ENCODE results near the gene RFC5. TPM values are rescaled to one million over a fixed set of nuclear protein-coding genes. Genes with fewer than 3 reads are reported as not detected.
"Not testable (repeated sequence)": the region's sequence is repeated elsewhere in the genome, so short reads cannot be mapped to it uniquely, and the experiment has no call there.

The RFC5 gene
- total RNA-seq, 1 experiment from 2014 or later = 34.7 TPM

GRCh38 chr12:117986705-117987469 lies 29.6 kb upstream of the RFC5 start:
- H4K20me1 ChIP-seq (ENCODE audit: insufficient read depth) = no peaks in the 10 kb centered on the region
- no peaks in the 10 kb centered on the region for H3K36me3 ChIP-seq (ENCODE audit: low read depth)
- peak; percentile 3 to 89 for DNase-seq
- H3K4me2 ChIP-seq = peak overlapping the region; percentile 56
- peak overlapping the region; percentile 82 for H3K27ac ChIP-seq
- H2AFZ ChIP-seq = peak overlapping the region; percentile 59; the same call in 1 of the 2 replicates
- H3K27me3 ChIP-seq (ENCODE audit: insufficient read depth, low read depth) = no peaks in the 10 kb centered on the region
- H3K4me1 ChIP-seq (replicated peaks; ENCODE audit: insufficient read depth) = peaks cover 21% of the 10 kb centered on the region
- intact Hi-C loops (cut with micrococcal nuclease; ENCODE audit: unreplicated experiment) = no loop called here
- H3K4me3 ChIP-seq = peak overlapping the region; percentile 26; the same call in 1 of the 2 replicates
- no peak for TF ChIP-seq EZH2 (IDR thresholded peaks at IDR 0.05; ENCODE audit: low read depth)
- no peaks in the 10 kb centered on the region for H3K9me3 ChIP-seq (ENCODE audit: insufficient read depth, low read depth)
- ChIA-PET CTCF (no interaction called here), POLR2A (ENCODE audit: unreplicated experiment) (interaction anchor here (0.6 kb wide), 2 partner anchors 1194 to 1422 kb away, joined by 27 to 46 read pairs; no protein-coding TSS in a partner anchor)
- no peaks in the 10 kb centered on the region for H3K79me2 ChIP-seq (ENCODE audit: low read depth)
- H3K9me2 ChIP-seq (ENCODE audit: insufficient read depth) = no peaks in the 10 kb centered on the region
- BruUV-seq (replicated peaks) = no TSS peak
- peaks cover 35% of the 10 kb centered on the region for H3F3A ChIP-seq (ENCODE audit: insufficient read depth, low read depth)

GRCh38 chr12:117994551-117995438 lies 21.7 kb upstream of the RFC5 start:
- no peaks in the 10 kb centered on the region for H3K36me3 ChIP-seq (ENCODE audit: low read depth)
- H3K9me3 ChIP-seq (ENCODE audit: insufficient read depth, low read depth) = no peaks in the 10 kb centered on the region
- no peak for DNase-seq
- H3K79me2 ChIP-seq (ENCODE audit: low read depth) = no peaks in the 10 kb centered on the region
- no peak overlapping the region for H2AFZ ChIP-seq
- no peak overlapping the region for H3K4me2 ChIP-seq
- H3K4me3 ChIP-seq = no peak overlapping the region
- H3K27ac ChIP-seq = no peak overlapping the region
- ChIA-PET CTCF (no interaction called here), POLR2A (ENCODE audit: unreplicated experiment) (no interaction called here)
- H3K4me1 ChIP-seq (replicated peaks; ENCODE audit: insufficient read depth) = no peaks in the 10 kb centered on the region
- H3K27me3 ChIP-seq (ENCODE audit: insufficient read depth, low read depth) = no peaks in the 10 kb centered on the region
- TF ChIP-seq EZH2 (IDR thresholded peaks at IDR 0.05; ENCODE audit: low read depth) (no peak), CTCF (conservative IDR thresholded peaks at IDR 0.05) (no peak)
- no TSS peak for BruUV-seq (replicated peaks)
- H3K9me2 ChIP-seq (ENCODE audit: insufficient read depth) = no peaks in the 10 kb centered on the region
- intact Hi-C loops (cut with micrococcal nuclease; ENCODE audit: unreplicated experiment) = no loop called here
- no peaks in the 10 kb centered on the region for H4K20me1 ChIP-seq (ENCODE audit: insufficient read depth)
- no peaks in the 10 kb centered on the region for H3F3A ChIP-seq (ENCODE audit: insufficient read depth, low read depth)

GRCh38 chr12:117998719-117999118 lies 17.8 kb upstream of the RFC5 start:
- no peaks in the 10 kb centered on the region for H3F3A ChIP-seq (ENCODE audit: insufficient read depth, low read depth)
- no peaks in the 10 kb centered on the region for H3K27me3 ChIP-seq (ENCODE audit: insufficient read depth, low read depth)
- ChIA-PET POLR2A (ENCODE audit: unreplicated experiment) (no interaction called here), CTCF (no interaction called here)
- H3K36me3 ChIP-seq (ENCODE audit: low read depth) = no peaks in the 10 kb centered on the region
- no TSS peak for BruUV-seq (replicated peaks)
- no peaks in the 10 kb centered on the region for H3K4me1 ChIP-seq (replicated peaks; ENCODE audit: insufficient read depth)
- no peak for DNase-seq
- no peak overlapping the region for H3K27ac ChIP-seq
- no peak overlapping the region for H3K4me2 ChIP-seq
- TF ChIP-seq CTCF (conservative IDR thresholded peaks at IDR 0.05) = no peak
- H3K9me2 ChIP-seq (ENCODE audit: insufficient read depth) = no peaks in the 10 kb centered on the region
- intact Hi-C loops (cut with micrococcal nuclease; ENCODE audit: unreplicated experiment) = no loop called here
- no peak overlapping the region for H3K4me3 ChIP-seq
- no peak overlapping the region for H2AFZ ChIP-seq
- no peaks in the 10 kb centered on the region for H4K20me1 ChIP-seq (ENCODE audit: insufficient read depth)
- H3K9me3 ChIP-seq (ENCODE audit: insufficient read depth, low read depth) = no peaks in the 10 kb centered on the region
- H3K79me2 ChIP-seq (ENCODE audit: low read depth) = no peaks in the 10 kb centered on the region

GRCh38 chr12:117999806-118000205 lies 16.7 kb upstream of the RFC5 start:
- H3K27ac ChIP-seq; H3K4me2 ChIP-seq; DNase-seq; H3K79me2 ChIP-seq (ENCODE audit: low read depth); H3K27me3 ChIP-seq (ENCODE audit: insufficient read depth, low read depth); H3F3A ChIP-seq (ENCODE audit: insufficient read depth, low read depth); H4K20me1 ChIP-seq (ENCODE audit: insufficient read depth); H3K9me2 ChIP-seq (ENCODE audit: insufficient read depth); H2AFZ ChIP-seq; H3K9me3 ChIP-seq (ENCODE audit: insufficient read depth, low read depth); BruUV-seq (replicated peaks); H3K4me1 ChIP-seq (replicated peaks; ENCODE audit: insufficient read depth); intact Hi-C loops (cut with micrococcal nuclease; ENCODE audit: unreplicated experiment); H3K36me3 ChIP-seq (ENCODE audit: low read depth); POLR2A ChIA-PET (ENCODE audit: unreplicated experiment); CTCF ChIA-PET; H3K4me3 ChIP-seq: not testable (repeated sequence)
